IPS-15b (cell line): ENCODE measurements around the gene GAGE1.
A peak's percentile ranks its signal among the peaks of the same experiment; 100 is the strongest.

Source experiments
- H3K27me3 ChIP-seq: one replicate; pipeline ENCODE4 v1.6.1; 2013; ENCODE audit warnings: low read length; ENCODE audit not compliant: control insufficient read depth, insufficient read depth
- H3K36me3 ChIP-seq: one replicate; pipeline ENCODE4 v1.6.1; 2013; ENCODE audit warnings: low read length; ENCODE audit not compliant: control insufficient read depth, insufficient read depth
- H3K4me1 ChIP-seq: one replicate; pipeline ENCODE4 v1.6.1; 2013; ENCODE audit warnings: mild to moderate bottlenecking, low read length; ENCODE audit not compliant: control insufficient read depth, insufficient read depth
- H3K4me3 ChIP-seq: one replicate; pipeline ENCODE4 v1.5.1; 2013; ENCODE audit warnings: low read depth, low read length
- H3K9ac ChIP-seq: one replicate; pipeline ENCODE4 v1.6.1; 2013; ENCODE audit warnings: low read depth, mild to moderate bottlenecking, low read length
- H3K9me3 ChIP-seq: one replicate; pipeline ENCODE4 v1.6.1; 2013; ENCODE audit warnings: mild to moderate bottlenecking, low read length; ENCODE audit not compliant: control insufficient read depth, insufficient read depth

GAGE1 gene

GRCh38 chrX:49627086-49627777 is 28.4 kb downstream of the GAGE1 start:
- H3K9ac ChIP-seq = no peak overlapping the region
- H3K4me3 ChIP-seq = peak overlapping the region; percentile 33
- peaks cover 8% of the 10 kb centered on the region for H3K9me3 ChIP-seq
- H3K36me3 ChIP-seq = no peaks in the 10 kb centered on the region
- H3K4me1 ChIP-seq = no peaks in the 10 kb centered on the region
- H3K27me3 ChIP-seq = no peaks in the 10 kb centered on the region

- Histone ChIP-seq H3K4me3 (no peak overlapping the region), H3K9me3 (no peaks in the 10 kb centered on the region), H3K27me3 (no peaks in the 10 kb centered on the region)
These were observed 46.3 kb downstream of the GAGE1 start for GRCh38 chrX:49644991-49645637.

GRCh38 chrX:49656533-49656932 is 57.7 kb downstream of the GAGE1 start:
- H3K9ac ChIP-seq = no peak overlapping the region
- no peaks in the 10 kb centered on the region for H3K27me3 ChIP-seq
- H3K36me3 ChIP-seq = no peaks in the 10 kb centered on the region
- H3K4me3 ChIP-seq = no peak overlapping the region
- H3K4me1 ChIP-seq = no peaks in the 10 kb centered on the region
- no peaks in the 10 kb centered on the region for H3K9me3 ChIP-seq

More at GRCh38 chrX:49644991-49645637, 46.3 kb downstream of the GAGE1 start:
- Histone ChIP-seq H3K36me3 (no peaks in the 10 kb centered on the region), H3K9ac (no peak overlapping the region), H3K4me1 (no peaks in the 10 kb centered on the region)
